Measurements from ENCODE around the gene ZBTB37. TPM values are rescaled to one million over a fixed set of nuclear protein-coding genes. Genes with fewer than 3 reads are reported as not detected.

Gene ZBTB37
- total RNA-seq, 1 donor from 2014 or later, result 7.6 TPM

DNA sequence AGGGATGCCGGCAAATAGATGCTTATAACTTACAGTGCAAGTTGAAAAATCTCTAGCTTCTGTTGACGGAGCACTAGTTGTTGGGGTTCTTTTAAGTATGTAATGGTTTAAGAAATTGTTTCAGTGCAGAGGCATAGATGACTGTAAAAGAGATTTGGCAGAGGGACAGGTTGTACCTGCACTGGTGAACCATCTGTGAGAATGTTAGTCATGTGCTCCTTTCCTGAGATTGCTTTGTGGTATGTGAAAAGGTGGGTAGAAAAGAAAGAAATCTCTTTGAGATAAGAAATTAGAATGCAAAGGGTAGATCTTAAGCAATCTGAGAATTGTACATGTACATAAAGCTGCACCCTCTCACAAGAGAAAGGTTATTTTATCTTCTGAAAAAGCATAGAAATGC is 19.4 kb downstream of the ZBTB37 start:
- intact Hi-C loops (cut with micrococcal nuclease), result no loop called here
- Histone ChIP-seq H3K27ac (replicated peaks) (no peak overlapping the region), H3K27me3 (ENCODE audit: low read depth) (no peaks in the 10 kb centered on the region), H3K4me3 (no peak overlapping the region), H3K4me1 (no peaks in the 10 kb centered on the region), H3K36me3 (peaks cover 33% of the 10 kb centered on the region), H3K9me3 (replicated peaks) (no peaks in the 10 kb centered on the region)
- TF ChIP-seq, protein P1, sequence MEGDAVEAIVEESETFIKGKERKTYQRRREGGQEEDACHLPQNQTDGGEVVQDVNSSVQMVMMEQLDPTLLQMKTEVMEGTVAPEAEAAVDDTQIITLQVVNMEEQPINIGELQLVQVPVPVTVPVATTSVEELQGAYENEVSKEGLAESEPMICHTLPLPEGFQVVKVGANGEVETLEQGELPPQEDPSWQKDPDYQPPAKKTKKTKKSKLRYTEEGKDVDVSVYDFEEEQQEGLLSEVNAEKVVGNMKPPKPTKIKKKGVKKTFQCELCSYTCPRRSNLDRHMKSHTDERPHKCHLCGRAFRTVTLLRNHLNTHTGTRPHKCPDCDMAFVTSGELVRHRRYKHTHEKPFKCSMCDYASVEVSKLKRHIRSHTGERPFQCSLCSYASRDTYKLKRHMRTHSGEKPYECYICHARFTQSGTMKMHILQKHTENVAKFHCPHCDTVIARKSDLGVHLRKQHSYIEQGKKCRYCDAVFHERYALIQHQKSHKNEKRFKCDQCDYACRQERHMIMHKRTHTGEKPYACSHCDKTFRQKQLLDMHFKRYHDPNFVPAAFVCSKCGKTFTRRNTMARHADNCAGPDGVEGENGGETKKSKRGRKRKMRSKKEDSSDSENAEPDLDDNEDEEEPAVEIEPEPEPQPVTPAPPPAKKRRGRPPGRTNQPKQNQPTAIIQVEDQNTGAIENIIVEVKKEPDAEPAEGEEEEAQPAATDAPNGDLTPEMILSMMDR (IDR thresholded peaks at IDR 0.05; ENCODE audit: borderline replicate concordance), result no peak
- DNase-seq, result no peak

DNA sequence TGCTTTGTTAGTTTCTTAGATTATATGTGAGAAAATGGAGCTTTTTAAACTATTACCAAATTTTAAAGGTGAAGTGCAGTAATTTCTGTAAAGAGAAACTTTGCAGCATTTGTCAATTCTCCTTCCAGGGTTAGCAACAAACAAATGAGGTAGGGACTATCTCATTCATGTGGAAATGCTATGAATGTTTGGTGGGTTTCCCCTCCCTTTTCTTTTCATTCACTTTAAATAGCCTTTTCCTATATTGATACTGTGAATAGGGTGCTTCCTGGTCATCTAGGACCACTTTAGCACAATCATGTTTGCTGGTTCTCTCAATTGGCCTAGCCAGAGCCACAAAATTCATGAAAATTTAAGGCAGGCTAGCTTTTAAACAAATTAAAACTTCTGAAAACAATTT is 20.6 kb downstream of the ZBTB37 start:
- no peak overlapping the region for H3K27ac ChIP-seq (replicated peaks)
- TF ChIP-seq, protein P1 (IDR thresholded peaks at IDR 0.05; ENCODE audit: borderline replicate concordance), result no peak

DNA sequence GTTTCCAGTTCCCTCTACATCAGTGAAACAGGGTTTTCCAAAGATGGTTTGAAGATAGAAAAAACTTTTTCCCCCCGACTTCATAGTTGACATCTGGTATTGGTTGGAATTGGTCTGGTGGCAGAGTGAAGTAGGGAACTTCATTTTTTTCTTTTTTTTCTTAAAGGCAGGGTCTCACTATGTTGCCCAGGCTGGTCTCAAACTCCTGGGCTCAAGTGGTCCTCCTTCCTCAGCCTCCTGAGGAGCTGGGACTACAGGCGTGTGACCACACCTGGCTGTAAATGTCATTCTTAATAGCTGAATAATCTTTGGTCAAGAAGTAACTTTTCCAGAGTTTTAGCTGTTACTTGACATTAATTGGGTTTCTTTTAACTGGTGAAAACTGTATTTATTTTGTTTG is 21.7 kb downstream of the ZBTB37 start:
- no peak overlapping the region for H3K4me3 ChIP-seq
- no peaks in the 10 kb centered on the region for H3K27me3 ChIP-seq (ENCODE audit: low read depth)
- intact Hi-C loops (cut with micrococcal nuclease), result no loop called here
- H3K36me3 ChIP-seq, result peaks cover 34% of the 10 kb centered on the region
- TF ChIP-seq, protein P1 (IDR thresholded peaks at IDR 0.05; ENCODE audit: borderline replicate concordance), result no peak
- no peaks in the 10 kb centered on the region for H3K9me3 ChIP-seq (replicated peaks)
- no peak overlapping the region for H3K27ac ChIP-seq (replicated peaks)
- no peak for DNase-seq
- no peaks in the 10 kb centered on the region for H3K4me1 ChIP-seq

More for the DNA sequence above, 20.6 kb downstream of the ZBTB37 start:
- H3K4me1 ChIP-seq, result no peaks in the 10 kb centered on the region
- intact Hi-C loops (cut with micrococcal nuclease), result no loop called here
- peaks cover 33% of the 10 kb centered on the region for H3K36me3 ChIP-seq
- DNase-seq, result no peak
- H3K9me3 ChIP-seq (replicated peaks), result no peaks in the 10 kb centered on the region
- no peaks in the 10 kb centered on the region for H3K27me3 ChIP-seq (ENCODE audit: low read depth)
- H3K4me3 ChIP-seq, result no peak overlapping the region

DNA sequence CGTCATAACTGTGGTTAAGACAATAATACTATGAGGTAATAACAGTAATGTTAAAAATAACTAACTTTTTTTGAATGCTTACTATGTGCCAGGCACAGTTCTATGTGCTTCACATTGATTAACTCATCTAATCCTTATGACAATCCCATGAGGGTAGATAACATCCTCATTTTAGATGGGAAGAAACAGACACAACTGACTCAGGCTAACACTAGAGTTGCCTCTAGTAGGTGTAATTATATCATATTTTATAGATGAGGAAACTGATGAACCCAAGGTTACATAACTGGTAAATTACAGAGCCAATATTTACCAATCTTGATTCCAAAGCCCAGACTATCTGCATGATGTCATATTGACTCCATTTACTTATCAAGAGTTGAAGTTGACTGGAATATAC is 25.4 kb downstream of the ZBTB37 start:
- intact Hi-C loops (cut with micrococcal nuclease), result no loop called here
- Histone ChIP-seq H3K27me3 (ENCODE audit: low read depth) (no peaks in the 10 kb centered on the region), H3K4me3 (no peak overlapping the region), H3K27ac (replicated peaks) (no peak overlapping the region), H3K4me1 (no peaks in the 10 kb centered on the region), H3K9me3 (replicated peaks) (no peaks in the 10 kb centered on the region), H3K36me3 (peaks cover 6% of the 10 kb centered on the region)
- TF ChIP-seq, protein P1 (IDR thresholded peaks at IDR 0.05; ENCODE audit: borderline replicate concordance), result no peak
- no peak for DNase-seq

DNA sequence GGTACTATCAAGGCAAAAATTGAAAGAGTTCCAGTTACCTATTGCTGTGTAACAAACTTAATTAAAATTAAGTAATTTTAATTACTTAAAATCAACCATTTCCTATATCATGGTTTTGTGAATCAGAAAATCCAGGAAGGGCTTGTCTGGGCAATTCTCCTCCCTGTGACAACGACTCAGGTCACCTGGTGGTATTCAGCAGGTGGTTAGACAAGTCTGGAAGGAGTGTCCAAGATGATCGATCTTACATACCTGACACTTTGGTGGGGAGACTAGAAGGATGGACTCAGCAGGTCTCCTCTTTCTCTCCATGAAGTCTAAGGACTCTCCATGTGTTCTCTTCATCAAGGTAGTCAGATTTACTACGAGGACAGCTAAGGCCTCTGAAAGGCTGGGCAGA is 26.0 kb downstream of the ZBTB37 start:
- DNase-seq, result no peak
- H3K27me3 ChIP-seq (ENCODE audit: low read depth), result no peaks in the 10 kb centered on the region
- H3K4me3 ChIP-seq, result no peak overlapping the region
- H3K36me3 ChIP-seq, result peaks cover 6% of the 10 kb centered on the region
- TF ChIP-seq, protein P1 (IDR thresholded peaks at IDR 0.05; ENCODE audit: borderline replicate concordance), result no peak
- H3K4me1 ChIP-seq, result no peaks in the 10 kb centered on the region
- H3K9me3 ChIP-seq (replicated peaks), result no peaks in the 10 kb centered on the region
- intact Hi-C loops (cut with micrococcal nuclease), result no loop called here
- H3K27ac ChIP-seq (replicated peaks), result no peak overlapping the region

DNA sequence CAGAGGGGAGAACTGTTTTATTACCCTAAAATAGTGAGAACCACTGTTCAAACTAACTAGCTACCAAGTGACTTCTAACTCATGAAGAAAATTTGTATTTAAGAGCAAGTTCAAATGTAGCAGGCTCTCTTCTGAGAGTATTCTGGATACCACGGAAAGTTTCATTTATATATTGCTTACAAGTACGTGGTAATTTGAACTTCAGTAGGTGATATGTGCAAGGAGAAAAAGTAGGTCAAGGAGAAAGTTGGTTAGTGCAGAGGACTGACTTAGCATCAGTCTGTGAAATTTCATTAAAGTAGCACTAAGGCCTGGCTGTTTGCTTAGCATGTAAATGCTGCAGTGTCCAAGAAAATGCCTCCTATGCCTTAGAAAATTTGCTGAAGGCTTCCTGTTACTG is 32.2 kb downstream of the ZBTB37 start:
- TF ChIP-seq, protein P1 (IDR thresholded peaks at IDR 0.05; ENCODE audit: borderline replicate concordance), result no peak
- no peak overlapping the region for H3K27ac ChIP-seq (replicated peaks)
- no peak for DNase-seq
- intact Hi-C loops (cut with micrococcal nuclease), result no loop called here
- no peaks in the 10 kb centered on the region for H3K36me3 ChIP-seq
- no peaks in the 10 kb centered on the region for H3K27me3 ChIP-seq (ENCODE audit: low read depth)
- H3K4me1 ChIP-seq, result no peaks in the 10 kb centered on the region
- H3K4me3 ChIP-seq, result no peak overlapping the region
- H3K9me3 ChIP-seq (replicated peaks), result no peaks in the 10 kb centered on the region

Measured in left ventricle myocardium inferior (tissue), 1 donor.